ENCODE results near the gene ATL2. TPM values are rescaled to one million over a fixed set of nuclear protein-coding genes. Genes with fewer than 3 reads are reported as not detected.

The ATL2 gene
- total RNA-seq, 1 donor from 2014 or later: 43.9 TPM

GRCh38 chr2:38248707-38249106 lies 128.4 kb downstream of the ATL2 start:
- intact Hi-C loops (cut with micrococcal nuclease): no loop called here

- intact Hi-C loops (cut with micrococcal nuclease): no loop called here
These were observed 128.8 kb downstream of the ATL2 start for GRCh38 chr2:38248255-38248654.

DNA sequence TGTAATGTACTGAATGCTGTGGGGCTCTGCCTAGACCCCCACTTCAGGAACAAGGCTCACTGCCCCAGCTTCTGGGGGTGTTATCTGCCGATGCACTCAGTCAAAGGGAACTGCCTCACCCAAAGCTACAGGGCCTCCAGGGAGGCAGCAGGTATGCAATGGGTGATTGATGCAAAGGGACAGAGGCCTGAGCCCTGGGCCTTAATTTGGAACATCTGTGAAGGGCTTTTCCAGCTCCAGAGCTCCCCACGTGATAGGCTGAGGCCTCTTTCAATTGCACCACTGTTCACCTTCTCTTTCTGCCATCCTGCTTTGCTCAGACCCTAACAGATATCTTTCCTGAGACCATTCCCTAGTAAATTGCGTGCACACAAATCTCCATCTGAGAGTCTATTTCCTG lies 131.0 kb downstream of the ATL2 start:
- intact Hi-C loops (cut with micrococcal nuclease): no loop called here

- intact Hi-C loops (cut with micrococcal nuclease): no loop called here
These were observed 131.9 kb downstream of the ATL2 start for GRCh38 chr2:38245114-38245641.

DNA sequence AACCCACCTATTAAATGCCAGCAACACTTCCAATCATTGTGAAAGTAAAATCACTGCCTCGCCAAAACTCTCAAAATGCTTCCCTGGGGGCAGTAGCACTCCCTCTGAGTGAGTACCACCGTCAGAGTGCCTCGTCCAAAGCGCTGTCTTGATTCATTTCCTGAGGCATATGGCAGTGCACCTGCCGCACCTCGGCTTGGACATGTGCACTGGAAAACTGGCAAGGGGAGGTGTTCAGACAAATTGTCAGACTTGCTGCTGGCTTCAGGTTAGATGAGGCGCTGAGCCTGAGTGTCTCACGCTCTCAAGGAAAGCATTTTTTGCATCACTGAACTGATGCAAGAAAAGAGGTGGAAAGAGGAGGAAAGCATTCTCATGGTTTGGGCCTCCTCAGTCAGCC lies 132.8 kb downstream of the ATL2 start:
- intact Hi-C loops (cut with micrococcal nuclease): no loop called here

Other genes with a start within 250 kb of the ATL2 start
- gene HNRNPLL, start 225.7 kb upstream of the ATL2 start, total RNA-seq: 75.3 and 80.2 TPM in 2 replicates